HG03457 (cell line): ENCODE results near the gene IGFBP4.

Experiments used
- ATAC-seq: cut with Tn5 transposase; IDR thresholded peaks from one replicate; pipeline ENCODE4 v1.9.1; 2021; ENCODE audit warnings: moderate number of reproducible peaks; ENCODE audit not compliant: unreplicated experiment

Gene IGFBP4

DNA sequence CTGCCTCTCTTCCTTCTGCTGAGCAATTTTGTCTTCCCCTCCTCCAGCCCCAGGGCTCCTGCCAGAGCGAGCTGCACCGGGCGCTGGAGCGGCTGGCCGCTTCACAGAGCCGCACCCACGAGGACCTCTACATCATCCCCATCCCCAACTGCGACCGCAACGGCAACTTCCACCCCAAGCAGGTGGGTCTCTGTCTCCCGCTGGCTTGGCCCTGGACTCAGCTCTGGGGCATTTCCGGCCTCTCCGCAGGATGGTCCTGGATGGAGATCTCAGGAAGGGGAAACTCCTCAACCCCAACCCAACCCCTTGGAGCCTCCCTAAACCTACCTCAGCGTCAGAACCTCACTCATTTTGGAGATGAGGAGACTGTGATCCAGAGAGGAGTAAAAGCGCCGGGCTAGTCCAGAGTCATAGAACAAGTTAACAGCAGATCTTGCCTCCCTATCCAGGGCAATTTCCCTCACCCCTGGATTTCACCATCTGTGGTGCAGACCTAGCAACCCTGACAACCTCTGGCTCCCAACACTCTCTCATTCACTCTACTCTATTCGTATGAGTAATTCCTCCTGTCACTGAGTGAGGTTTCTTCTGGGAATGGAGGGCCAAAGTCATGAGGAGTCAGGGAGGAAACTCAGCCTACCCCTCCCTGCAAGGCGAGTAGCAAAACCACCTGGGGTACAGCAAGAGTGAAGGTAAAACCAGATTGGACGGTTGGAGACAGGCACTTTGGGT is 10.8 kb downstream of the IGFBP4 start:
- no peak for ATAC-seq

DNA sequence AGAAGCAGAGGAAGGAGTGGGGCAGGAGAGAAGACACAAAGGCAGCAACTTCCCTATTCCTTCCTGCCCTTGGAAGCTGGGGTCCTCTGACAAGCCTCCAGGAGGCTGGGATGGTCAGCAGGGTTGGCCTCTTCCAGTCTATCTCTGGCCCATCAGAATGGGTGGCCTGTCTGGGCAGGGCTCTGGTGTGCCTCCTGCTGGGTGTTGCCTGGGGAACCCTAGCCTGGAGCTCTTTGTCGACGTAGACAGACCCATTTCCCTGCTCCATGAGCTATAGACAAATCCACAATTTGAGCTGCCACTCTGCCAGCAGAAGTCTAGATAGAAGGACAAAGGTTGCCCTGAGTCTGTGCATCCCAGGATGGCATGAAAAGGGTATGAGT is 11.4 kb downstream of the IGFBP4 start:
- no peak for ATAC-seq

DNA sequence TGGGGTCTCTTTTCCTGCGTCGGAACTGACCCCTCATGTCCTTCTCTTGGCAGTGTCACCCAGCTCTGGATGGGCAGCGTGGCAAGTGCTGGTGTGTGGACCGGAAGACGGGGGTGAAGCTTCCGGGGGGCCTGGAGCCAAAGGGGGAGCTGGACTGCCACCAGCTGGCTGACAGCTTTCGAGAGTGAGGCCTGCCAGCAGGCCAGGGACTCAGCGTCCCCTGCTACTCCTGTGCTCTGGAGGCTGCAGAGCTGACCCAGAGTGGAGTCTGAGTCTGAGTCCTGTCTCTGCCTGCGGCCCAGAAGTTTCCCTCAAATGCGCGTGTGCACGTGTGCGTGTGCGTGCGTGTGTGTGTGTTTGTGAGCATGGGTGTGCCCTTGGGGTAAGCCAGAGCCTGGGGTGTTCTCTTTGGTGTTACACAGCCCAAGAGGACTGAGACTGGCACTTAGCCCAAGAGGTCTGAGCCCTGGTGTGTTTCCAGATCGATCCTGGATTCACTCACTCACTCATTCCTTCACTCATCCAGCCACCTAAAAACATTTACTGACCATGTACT is 13.2 kb downstream of the IGFBP4 start:
- ATAC-seq = no peak

DNA sequence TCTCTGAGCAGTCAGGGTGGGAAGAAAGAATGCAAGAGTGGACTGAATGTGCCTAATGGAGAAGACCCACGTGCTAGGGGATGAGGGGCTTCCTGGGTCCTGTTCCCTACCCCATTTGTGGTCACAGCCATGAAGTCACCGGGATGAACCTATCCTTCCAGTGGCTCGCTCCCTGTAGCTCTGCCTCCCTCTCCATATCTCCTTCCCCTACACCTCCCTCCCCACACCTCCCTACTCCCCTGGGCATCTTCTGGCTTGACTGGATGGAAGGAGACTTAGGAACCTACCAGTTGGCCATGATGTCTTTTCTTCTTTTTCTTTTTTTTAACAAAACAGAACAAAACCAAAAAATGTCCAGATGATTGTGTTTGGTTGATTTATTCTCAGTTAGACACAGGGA is 14.1 kb downstream of the IGFBP4 start:
- ATAC-seq = no peak

DNA sequence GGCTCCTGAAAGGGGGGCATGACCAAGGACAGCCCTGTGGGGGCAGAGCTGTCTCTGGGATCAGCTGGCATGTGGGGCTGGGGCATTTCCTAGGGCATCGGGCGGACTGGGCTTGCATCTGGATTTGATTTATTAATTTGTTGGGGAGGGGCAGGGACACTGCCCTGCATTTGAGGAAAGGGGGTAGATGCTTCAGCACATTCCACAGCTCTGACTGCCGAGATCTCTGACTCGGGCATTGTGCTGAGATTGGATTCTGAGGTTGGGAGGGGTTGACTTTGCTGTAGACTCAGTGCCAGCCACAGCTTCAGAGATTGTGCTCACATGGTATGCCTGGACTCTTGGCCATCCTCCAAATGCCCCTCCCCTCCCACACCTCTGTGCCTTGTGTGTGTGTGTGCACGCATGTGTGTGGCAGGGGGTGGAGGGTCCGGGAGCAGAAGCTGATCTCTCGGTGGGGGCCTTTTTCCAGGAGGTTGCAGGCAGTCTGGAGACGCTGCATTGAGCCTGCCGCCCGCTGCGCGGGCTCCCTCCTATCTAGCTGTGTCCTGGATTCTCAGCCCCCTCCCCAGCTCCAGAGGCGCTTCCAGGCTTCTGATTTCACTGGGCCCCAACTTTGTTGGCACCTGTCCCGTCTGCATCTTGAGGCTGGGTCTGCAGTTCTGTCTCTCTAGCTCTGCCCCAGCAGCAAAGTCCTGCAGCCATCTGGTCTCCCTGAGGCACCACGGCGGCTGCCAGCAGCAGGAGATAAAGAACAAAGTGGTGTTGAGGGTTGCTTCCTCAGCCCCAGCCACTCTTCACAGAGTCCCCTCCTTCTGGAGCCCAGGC is 14.9 kb downstream of the IGFBP4 start:
- ATAC-seq = no peak

DNA sequence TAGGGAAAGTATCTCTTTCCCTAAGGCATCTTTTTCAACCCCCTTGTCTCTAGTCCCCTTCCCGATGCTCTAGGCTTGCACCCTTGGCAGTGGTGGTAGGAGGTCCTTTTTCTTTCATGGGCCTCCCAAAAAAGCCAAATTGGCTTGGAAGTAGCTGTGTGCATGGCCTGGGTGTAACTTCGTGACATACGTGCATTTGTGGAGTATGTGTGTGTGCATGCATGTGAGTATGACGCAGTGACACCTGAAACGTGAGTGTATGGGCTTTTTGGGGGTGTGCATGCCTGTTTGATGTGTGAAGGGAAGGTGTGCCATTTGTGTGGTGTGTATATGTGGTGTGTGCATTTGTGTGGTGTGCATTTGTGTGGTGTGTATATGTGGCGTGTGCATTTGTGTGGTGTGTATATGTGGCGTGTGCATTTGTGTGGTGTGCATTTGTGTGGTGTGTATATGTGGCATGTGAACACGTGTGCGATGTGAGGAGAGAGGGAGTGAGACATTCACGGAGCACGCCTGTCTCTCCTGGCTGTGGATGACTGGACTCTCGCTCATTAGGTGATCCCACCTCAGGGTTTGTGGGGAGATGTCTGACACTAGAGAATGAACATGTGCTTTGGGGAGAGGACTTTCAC is 15.7 kb downstream of the IGFBP4 start:
- no peak for ATAC-seq

DNA sequence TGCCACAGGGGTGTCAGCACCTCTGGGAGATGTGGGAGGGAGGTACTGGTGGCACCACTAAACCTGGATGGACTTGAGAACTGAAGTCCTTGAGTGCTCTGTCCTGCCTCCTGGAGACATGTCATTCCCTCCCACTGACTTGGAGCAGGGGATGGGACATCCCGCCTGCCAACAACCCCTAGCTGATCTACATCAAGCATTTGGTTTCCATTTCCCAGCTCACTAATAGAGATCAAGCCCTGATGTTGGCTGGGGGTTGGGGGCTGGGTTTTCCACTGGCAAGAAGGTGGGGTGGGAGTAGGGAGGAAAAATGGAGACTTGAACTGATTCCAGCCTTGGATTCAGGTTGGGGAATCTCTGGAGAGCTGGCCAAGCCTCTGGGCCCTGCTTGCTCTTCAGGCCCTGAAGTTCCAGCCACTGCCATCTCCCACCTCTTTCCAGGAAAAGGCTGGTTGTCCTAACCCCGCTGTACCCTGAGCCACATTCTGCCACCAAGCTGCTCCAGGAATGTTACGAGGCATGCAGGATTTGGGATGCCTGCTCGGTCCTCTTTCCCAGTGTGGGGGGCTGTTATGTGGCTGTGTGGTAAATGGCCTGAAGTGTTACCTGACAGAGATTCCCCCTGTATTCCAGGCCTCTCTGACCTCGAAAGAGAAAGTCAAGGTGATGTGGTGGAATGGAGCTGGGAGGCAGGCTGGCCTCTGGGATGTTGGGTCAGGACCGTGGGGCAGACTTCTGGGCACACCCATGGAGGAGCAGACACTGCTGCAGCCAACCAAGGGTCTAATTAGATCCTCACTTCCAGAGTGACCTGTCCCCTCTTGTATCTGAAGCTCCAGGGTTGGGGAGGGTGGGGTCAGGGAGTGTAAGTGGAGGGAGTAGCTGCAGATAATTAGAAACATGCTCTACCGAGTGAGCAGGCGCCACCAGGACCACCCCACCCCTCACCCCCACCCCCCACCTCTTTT is 16.7 kb downstream of the IGFBP4 start:
- ATAC-seq = no peak

DNA sequence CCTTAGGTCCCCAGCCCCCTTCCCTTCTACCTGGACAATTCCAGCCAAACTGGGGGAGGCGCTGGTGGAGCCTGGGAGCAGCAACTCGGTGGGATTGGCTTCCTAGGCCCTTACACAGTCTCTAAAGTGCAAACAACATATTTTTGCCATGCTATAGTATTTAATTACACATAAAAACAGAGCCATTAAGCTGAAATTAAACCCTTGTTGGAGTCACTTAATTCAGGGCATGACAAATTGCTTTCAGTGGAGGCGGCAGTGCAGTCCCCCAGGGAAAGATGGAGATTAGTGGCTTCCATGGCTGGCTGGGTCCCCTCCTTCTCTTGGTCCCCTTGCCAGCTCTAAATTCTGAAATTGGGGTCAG is 17.3 kb downstream of the IGFBP4 start:
- no peak for ATAC-seq

DNA sequence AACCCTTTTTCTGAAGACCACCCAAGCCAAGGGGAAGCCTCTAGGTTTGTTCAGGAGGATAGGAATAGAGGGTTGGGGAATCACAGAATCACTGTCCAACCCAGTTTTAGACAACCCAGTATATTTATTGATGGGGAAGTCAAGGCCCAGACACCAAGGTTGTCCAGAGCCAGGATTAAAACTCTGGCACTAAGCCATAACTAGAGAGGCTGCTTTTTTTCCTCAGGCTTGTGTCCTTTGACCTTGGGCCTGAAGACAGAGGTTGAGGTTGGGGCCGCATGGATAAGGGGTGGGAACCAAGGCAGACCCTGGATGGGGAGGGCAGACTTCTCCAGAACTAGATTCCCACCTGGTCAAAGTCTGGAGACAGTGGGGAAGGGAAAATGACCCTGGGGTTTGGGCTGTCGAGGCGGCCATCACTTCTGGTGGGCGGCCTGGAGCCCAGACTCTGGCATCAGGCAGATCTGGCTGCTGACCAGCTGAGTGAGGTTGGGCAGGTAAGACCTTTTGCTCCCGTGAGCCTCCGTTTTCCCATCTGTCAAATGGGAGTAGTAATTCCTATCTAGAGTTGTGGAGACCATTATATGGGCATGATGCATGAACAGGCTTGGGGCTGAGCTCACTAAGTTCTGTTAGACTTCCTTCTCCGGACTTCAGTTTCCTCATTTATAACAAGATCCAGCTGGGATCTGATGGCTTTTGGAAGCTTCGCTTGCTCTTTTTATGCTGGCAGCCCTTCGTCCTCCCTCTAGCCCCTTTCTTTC is 17.9 kb downstream of the IGFBP4 start:
- ATAC-seq = no peak

DNA sequence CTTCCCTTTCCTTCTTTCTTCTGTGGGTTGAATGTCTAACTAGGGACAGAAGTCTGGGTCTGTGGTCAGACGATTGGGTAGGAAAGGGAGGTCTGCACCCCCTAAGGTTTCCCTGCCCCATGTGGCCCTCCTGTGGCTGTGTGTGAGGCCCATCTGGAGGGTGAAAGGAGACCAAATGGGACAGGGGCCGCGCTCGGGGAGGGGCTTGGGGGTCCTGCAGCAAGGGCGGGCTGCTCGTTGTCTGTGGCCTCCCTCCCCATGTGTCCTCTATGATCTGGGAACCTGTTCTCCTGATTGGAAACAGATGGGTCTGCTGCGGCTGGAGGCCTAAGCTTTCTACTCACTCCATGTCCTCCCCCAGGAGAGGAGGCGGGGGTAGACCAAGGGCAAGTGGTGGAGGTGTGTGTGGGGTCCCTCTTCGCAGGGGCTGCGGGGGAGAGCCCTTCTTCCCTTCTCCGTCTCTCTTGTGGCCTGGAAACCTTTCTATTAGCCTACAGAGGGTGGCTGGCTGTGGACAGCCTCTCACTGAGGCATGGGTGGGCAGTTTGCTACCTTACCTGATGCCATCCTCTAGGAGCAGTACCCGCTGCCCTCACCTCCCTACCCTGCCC is 18.6 kb downstream of the IGFBP4 start:
- ATAC-seq = no peak

DNA sequence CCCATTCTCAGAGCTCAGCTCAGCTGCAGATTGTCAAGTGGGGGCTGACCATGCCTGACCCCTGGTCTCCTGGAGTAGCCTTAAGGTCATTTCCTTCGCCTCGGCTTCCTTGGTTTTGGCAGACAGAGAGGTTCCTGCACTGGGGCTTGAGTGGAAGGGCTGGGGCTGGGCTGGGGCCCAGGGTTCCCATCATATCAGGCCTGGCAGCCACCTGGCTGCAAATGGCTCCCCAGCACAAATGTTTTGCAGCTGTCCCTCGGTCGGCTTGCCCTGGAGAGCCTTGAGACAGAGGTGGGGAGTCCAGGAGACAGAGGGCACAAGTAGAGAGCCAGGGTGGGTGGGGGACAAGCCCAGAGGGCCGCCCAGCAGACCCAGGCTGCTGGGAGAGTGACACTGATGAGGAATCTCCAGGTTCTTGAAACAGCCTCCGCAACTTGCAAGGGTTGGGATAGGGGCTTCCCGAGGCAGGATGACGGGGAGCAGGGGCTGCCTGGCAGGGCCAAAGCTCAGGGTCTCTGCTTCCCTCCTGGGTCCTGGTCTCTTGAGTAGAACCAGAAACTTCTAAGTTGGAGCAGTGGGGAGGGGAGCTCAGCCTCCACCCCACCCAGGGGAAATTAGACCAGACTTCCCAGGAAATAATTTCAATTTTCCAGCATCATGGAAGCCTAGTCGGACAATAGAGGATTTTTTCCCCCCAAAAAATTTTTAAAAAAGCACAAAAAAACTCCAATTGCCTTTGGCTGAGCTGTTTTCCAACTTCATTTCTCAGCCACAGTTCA is 19.3 kb downstream of the IGFBP4 start:
- ATAC-seq = no peak

DNA sequence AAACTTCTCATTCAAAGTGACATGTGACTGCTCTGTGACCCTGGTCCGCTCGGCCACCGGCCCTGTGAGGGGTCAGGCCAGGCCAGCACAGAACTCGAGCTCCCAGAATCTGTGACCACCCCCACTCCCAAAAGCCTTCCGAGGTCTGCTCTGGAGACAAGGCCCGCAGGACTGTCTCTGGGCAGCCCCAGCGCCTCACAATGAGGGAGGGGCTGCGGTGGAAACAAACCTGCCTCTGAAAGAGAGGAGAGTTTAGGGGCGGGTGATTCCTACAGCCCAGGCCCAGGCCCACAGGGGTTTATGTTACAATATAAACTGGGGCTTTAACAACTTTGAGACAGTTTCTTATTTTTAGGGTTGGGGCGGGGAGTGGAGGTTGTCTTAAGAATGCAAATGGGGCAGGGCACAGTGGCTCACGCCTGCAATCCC is 19.9 kb downstream of the IGFBP4 start:
- no peak for ATAC-seq

DNA sequence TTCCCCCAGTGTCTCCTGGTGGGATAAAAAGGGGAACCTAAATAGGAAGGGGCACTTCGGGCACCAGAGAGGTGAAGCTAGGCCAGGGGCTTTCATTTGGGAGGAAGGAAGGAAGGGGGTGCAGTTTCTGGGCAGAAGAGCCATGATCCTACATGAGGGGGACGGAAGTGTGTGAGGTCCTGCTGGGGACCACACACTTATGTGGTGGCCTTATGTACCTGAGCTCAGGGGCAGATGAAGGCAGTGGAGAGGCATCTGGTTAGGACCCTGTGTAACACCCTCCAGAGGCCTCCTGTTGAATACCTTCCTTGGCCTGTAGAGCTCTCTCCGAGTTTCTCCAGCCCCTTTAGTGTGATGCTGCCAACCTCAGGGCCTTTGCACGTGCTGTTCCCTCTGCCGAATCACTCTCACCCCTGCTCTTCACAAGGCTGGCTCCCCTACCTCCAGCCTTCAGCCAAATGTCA is 21.2 kb downstream of the IGFBP4 start:
- ATAC-seq = no peak

DNA sequence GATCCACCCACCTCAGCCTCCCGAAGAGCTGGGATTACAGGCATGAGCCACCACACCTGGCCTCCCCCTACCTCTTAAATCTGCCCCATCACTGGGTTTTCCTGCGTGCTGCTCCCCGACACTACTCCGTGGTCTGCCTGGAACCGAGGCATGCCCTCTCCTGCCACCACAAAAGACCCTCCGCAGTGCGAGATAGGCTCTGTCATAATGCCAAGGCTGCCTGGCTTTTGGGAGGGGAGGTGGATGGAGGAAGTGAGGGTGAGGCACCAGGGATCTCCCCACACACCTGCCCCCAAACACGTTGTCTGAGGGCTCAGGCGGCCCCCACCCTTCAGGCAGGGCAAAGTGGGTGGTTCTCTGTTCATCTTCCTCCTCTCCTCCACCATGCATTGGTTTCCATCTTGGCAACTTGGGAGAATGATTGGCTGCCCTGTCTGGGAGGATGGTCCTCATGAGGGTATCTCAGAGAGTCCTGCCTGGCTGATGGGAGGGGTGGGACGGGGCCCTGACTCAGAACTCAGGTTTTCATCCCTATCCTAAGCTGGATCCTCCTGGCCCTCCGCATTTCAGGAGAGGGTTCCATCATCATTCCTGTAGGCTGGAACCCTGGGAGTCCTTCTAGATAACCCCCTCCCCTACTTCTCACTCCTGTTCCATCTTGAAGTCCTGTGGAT is 23.2 kb downstream of the IGFBP4 start:
- ATAC-seq = no peak

DNA sequence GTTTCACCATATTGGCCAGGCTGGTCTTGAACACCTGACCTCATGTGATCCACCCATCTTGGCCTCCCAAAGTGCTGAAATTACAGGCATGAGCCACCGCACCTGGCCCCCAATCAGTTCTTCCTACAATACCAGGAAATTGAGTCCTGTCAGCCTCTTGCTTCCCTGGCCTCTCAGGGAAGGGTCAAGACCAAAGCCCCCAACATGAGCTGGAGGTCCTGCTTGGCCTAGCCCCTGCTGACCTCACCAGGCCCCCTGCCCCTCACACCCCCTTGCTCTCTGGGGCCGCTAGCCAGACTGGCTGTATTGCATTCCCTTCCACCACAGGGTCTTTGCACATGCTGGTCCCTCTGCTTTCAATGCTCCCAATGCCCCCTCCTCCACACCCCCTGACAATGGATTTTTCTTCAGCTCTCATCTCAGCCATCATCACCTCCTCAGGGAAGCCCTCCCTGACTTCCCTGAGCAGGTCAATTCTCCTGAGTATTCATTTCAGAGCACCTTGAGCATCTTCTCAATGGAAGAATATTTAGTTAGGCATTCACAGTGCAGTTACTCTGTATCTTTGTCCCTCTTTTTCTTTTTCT is 24.1 kb downstream of the IGFBP4 start:
- ATAC-seq = no peak

DNA sequence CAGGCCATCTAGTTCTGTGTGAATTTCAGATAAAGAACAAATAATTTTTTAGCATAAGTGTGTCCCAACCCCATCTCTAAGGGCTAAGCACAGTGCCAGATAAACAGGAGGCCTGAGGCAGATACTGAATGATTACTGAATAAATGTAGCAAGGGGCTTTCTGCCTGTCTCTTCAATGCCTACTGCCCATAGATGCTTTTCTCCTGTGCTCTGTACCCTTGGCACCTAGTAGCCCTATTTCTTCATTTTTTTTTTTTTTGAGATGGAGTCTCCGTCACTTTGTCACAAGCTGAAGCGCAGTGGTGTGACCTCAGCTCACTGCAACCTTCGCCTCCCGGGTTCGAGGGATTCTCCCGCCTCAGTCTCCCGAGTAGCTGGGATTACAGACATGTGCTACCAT is 25.3 kb downstream of the IGFBP4 start:
- no peak for ATAC-seq

DNA sequence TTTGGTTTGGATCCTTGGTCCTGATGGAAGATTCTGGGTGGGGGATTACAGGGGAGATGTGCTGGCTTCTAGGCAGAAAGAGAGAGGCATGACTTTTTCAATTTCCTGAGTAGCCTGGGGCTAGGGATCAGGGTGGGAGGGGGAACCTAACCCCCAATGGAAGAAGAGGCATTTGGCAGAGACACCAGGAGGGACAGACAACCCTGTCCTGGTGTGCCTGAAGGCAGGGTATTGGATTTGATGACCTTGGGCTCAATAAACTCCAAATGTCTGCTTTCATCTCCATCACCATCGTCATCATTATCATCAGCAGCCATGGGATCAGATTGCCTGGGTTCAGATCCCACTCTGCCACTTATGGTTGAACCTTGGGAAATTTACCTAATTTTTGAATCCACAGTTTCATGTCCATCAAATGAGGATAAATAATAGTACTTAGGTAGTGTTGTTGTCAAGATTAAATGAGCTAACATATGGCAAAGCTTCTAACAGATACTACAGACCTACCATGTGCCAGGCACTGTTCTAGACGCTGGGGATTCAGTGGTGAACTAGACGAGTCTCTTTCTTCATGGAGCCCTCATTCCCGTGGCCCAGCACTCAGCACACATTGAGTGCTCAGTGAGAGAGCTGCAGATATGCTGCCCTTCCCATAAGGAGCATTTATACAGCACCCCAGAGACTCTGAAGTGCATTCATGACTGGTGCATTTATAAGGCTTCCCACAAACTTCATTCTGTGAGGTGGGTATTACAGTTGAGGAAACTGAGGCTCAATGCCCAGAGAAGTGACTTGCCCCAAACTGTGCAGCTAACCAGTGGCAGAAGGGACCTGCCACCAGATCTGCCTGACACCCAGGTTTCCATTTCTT is 26.8 kb downstream of the IGFBP4 start:
- ATAC-seq = no peak
